Midbrain (tissue), 1 donor: ENCODE results near the gene C5.
A peak's percentile ranks its signal among the peaks of the same experiment; 100 is the strongest.
"Not testable (repeated sequence)": the region's sequence is repeated elsewhere in the genome, so short reads cannot be mapped to it uniquely, and the experiment has no call there.

Experiments
- DNase-seq: peaks from one replicate; lab custom pipeline; 2025; lab: John Stamatoyannopoulos, UW

C5 gene

GRCh38 chr9:120979797-120980196 lies 70.3 kb downstream of the C5 start:
- DNase-seq: no peak

GRCh38 chr9:120978987-120979386 lies 71.1 kb downstream of the C5 start:
- no peak for DNase-seq

- no peak for DNase-seq
These were observed 72.8 kb downstream of the C5 start for GRCh38 chr9:120977321-120977720.

- DNase-seq: no peak
These were observed 75.2 kb downstream of the C5 start for GRCh38 chr9:120974921-120975320.

- DNase-seq: no peak
These were observed 75.9 kb downstream of the C5 start for GRCh38 chr9:120974181-120974580.

GRCh38 chr9:120971938-120972337 lies 78.1 kb downstream of the C5 start:
- no peak for DNase-seq

GRCh38 chr9:120971471-120971870 lies 78.6 kb downstream of the C5 start:
- DNase-seq: not testable (repeated sequence)

- no peak for DNase-seq
These were observed 79.8 kb downstream of the C5 start for GRCh38 chr9:120970244-120970643.

GRCh38 chr9:120966013-120966369 lies 84.1 kb downstream of the C5 start:
- DNase-seq: no peak

GRCh38 chr9:120965344-120966012 lies 84.6 kb downstream of the C5 start:
- DNase-seq: peak; percentile 57

- DNase-seq: no peak
These were observed 88.1 kb downstream of the C5 start for GRCh38 chr9:120961936-120962335.

GRCh38 chr9:120960001-120960400 lies 90.1 kb downstream of the C5 start:
- no peak for DNase-seq

- DNase-seq: no peak
These were observed 93.2 kb downstream of the C5 start for GRCh38 chr9:120956862-120957261.

GRCh38 chr9:120951960-120952618 lies 98.0 kb downstream of the C5 start:
- DNase-seq: no peak

GRCh38 chr9:120950421-120951388 lies 99.4 kb downstream of the C5 start:
- DNase-seq: no peak

- DNase-seq: no peak
These were observed 100.8 kb downstream of the C5 start for GRCh38 chr9:120949290-120949689.

GRCh38 chr9:120948824-120949223 lies 101.3 kb downstream of the C5 start:
- DNase-seq: no peak

- no peak for DNase-seq
These were observed 102.9 kb downstream of the C5 start for GRCh38 chr9:120947222-120947621.

- no peak for DNase-seq
These were observed 103.8 kb downstream of the C5 start for GRCh38 chr9:120946259-120946658.

GRCh38 chr9:120944948-120945347 lies 105.1 kb downstream of the C5 start:
- no peak for DNase-seq

GRCh38 chr9:120944434-120944843 lies 105.6 kb downstream of the C5 start:
- DNase-seq: no peak

GRCh38 chr9:120942186-120943001 lies 107.7 kb downstream of the C5 start:
- peak; percentile 31 for DNase-seq
